Bone marrow (tissue), 2 donors: ENCODE results near the gene PHACTR1.

Experiments
- DNase-seq, 2 donors: peaks; one replicate each; lab custom pipeline; 2025; lab: John Stamatoyannopoulos, UW

The PHACTR1 gene

GRCh38 chr6:12993283-12993898 lies 276.8 kb downstream of the PHACTR1 start:
- DNase-seq, result no peak

DNA sequence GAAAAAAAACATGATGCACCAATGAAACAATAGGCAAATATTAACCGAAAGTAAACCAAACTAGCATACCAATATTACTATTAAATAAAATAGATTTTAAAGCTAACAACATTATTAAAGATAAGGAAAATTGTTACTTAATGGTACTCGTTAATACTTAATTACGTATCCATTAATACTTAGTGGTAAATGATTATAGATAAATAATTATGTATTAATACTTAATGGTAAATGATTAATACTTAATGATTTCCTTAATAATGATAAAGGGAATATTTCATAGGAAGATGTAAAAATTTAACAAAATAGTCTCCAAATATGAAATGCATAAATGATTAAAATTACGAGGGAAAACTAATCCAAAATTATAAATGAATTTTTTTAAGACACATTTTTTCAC lies 278.9 kb downstream of the PHACTR1 start:
- DNase-seq, result no peak

DNA sequence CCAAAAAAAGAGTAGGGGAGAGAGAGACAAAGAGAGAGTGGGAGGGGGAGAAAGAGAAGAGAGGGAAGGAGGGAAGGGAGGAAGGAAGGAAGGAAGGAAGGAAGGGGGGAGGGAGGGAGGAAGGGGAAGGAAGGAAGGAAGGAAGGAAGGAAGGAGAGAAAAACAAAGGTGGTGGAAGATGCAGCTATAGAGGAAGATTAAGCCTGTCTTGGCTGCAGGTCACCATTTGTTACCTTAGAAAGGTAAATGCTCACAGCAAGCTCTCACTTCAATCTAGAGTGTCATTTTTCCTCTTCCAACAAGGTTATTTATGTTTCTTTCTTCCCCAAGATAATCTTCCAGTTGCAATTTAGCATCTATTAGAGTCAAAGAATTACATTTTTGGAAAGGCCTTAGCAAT lies 284.0 kb downstream of the PHACTR1 start:
- DNase-seq, result no peak

- no peak for DNase-seq
These were observed 285.4 kb downstream of the PHACTR1 start for GRCh38 chr6:13001927-13002326.

GRCh38 chr6:13004601-13005000 lies 288.0 kb downstream of the PHACTR1 start:
- peak in 1 of 2 donors; percentile 14 for DNase-seq

DNA sequence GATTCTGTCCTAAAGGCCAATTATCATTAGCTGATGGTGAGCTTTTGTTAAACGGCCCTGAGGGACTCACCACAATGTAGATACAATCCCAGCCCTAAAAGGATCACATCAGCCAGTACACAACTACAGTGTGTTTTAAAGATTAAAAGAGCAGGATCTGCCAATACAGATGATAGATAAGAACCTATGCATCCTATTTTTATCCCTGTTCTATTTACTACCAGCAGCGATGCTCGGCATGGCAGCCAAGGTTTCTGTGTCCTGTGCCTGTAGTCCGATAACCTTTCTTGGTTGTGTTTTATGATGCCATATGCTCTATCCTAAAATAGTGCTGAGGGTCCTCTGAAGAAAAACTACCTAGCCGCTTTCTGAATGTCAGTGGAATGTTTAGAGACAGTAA lies 289.4 kb downstream of the PHACTR1 start:
- no peak for DNase-seq

- peak in 1 of 2 donors; percentile 12 for DNase-seq
These were observed 290.2 kb downstream of the PHACTR1 start for GRCh38 chr6:13006578-13007300.

GRCh38 chr6:13007744-13008143 lies 291.2 kb downstream of the PHACTR1 start:
- DNase-seq, result no peak

DNA sequence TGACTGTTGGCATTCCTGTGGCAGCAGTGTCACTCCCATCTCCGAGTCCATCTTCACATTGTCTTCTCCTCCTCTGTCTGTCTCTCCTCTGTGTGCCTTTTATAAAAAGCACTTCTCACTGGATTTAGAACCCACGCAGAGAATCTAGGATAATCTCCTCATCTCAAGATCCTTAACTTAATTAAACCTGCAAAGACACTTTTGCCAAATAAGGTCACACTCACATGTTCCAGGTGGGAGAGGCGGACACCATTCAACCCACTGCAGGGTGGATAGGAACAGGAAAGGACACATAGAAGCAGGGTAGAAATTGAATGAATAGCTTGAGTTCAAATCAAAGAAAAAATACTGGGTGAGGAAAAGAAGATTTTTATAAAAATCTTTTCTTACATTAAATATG lies 292.5 kb downstream of the PHACTR1 start:
- no peak for DNase-seq

GRCh38 chr6:13009461-13009860 lies 292.9 kb downstream of the PHACTR1 start:
- peak in 1 of 2 donors; percentile 4 for DNase-seq

- DNase-seq, result no peak
These were observed 295.1 kb downstream of the PHACTR1 start for GRCh38 chr6:13011612-13012146.

GRCh38 chr6:13012296-13012695 lies 295.7 kb downstream of the PHACTR1 start:
- DNase-seq, result no peak

- no peak for DNase-seq
These were observed 296.6 kb downstream of the PHACTR1 start for GRCh38 chr6:13012977-13013680.

DNA sequence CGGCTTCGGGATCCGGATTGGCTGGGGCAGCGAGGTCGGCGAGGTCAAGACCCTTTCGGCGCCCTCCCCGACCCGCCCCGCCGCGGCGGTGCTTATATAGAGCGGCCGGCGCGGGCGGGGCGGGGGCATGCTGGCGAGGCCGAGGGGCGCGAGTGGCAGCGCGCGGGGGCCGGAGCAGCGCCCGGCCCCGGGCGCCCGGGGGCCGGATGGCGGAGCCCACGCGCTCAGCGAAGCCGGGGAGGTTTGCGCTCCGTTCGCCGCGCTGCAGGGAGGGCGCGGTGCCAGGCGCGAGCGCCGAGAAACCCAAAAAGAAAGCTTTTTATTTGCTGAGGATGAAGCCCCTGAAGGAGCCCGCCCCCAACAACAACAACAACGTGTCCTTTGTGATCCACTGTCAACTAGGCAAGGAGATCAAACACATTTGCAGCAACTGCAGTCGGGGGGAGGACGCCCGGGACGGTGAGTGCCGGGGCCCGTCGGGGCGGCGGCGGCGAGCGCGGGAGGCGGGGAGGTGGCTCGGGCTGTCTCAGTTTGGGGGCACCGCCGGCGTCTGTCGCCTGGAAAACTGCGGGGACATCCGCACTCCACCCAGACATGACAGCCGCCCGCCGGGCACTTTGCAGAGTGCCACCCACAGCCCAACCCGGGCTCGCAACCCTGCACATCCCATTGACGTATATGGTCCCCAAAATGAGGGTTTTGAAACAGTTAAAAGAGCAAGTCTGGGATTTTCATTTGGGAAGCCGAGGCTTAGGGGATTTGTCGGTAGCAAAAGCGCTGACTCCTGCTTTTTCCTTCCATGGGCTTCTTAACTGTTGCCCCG lies 297.3 kb downstream of the PHACTR1 start:
- DNase-seq, result no peak

GRCh38 chr6:13014504-13015378 lies 298.2 kb downstream of the PHACTR1 start:
- DNase-seq, result no peak

GRCh38 chr6:13015379-13015681 lies 298.8 kb downstream of the PHACTR1 start:
- no peak for DNase-seq

GRCh38 chr6:13024616-13025015 lies 308.0 kb downstream of the PHACTR1 start:
- DNase-seq, result no peak

- no peak for DNase-seq
These were observed 309.4 kb downstream of the PHACTR1 start for GRCh38 chr6:13025893-13026499.

GRCh38 chr6:13026557-13026956 lies 310.0 kb downstream of the PHACTR1 start:
- no peak for DNase-seq

DNA sequence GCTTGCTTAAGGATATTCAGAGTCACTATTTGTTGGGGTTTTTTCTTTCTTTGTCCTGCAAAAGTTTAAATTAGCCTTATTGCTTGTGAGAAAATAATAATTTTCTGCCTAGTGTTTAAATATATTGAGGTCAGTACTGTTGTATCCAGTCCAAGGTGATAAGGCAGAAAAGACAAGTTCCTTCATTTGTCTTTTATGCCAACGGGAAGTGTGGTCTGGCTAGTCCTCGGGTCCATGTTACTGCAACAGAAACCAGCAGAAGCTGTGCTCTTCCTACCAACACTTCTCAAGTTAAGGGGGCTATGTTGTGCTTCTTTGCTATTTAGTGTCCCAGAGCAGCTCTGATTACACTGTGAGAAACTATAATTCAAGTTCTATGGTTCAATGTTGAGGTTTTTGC lies 310.6 kb downstream of the PHACTR1 start:
- no peak for DNase-seq

- no peak for DNase-seq
These were observed 313.8 kb downstream of the PHACTR1 start for GRCh38 chr6:13030396-13030795.
